HepG2 (cell line): ENCODE results near the gene RSPH1. TPM values are rescaled to one million over a fixed set of nuclear protein-coding genes. Genes with fewer than 3 reads are reported as not detected.

Experiments used
- ATAC-seq: fragments of 200-7000 bp; cut with Tn5 transposase; 3 replicates; pipeline ENCODE4 v1.9.1; 2020; ENCODE audit warnings: mild to moderate bottlenecking, moderate library complexity
- BruUV-seq: library from RNA; stranded (reverse); fragments of 400-500 nt; replicated peaks from 2 replicates; lab custom pipeline; 2021; lab: Mats Ljungman, UMichigan
- CTCF ChIA-PET: fragments of 300-600 bp; formaldehyde crosslinking; extraction: SDS; loops from one replicate; lab custom pipeline; 2021; ENCODE audit warnings: low total read pairs, inconsistent platforms, low intra/inter-chr PET ratio; lab: Yijun Ruan, JAX
- POLR2A ChIA-PET: fragments of 350-600 bp; sonication (Branson Sonifier 250); formaldehyde crosslinking; loops from one replicate; lab custom pipeline; 2020; ENCODE audit warnings: antibody characterized with exemption, inconsistent platforms; lab: Yijun Ruan, JAX
- DNase-seq: peaks from one replicate; pipeline ENCODE4 v3.0.0-alpha.2; 2015; ENCODE audit warnings: low spot score
- FAIRE-seq: peaks from 3 replicates; lab custom pipeline; 2011; peaks lifted over from hg19 to GRCh38; lab: Jason Lieb, UNC
- H2AFZ ChIP-seq: one replicate; pipeline ENCODE4 v1.6.1; 2011; ENCODE audit warnings: low read length, inconsistent platforms
- H3K27ac ChIP-seq: fragments of 300-600 bp; 3 replicates; pipeline ENCODE4 v1.8.0; 2011; ENCODE audit warnings: mixed run types, mild to moderate bottlenecking, mixed read lengths, low read length, inconsistent platforms; ENCODE audit not compliant: insufficient read depth; ENCODE audit errors: extremely low read length
- H3K27me3 ChIP-seq, 2 experiments: fragments of 200-600 bp in 1 of 2; 2 replicates in 1 of 2; 3 replicates in 1 of 2; pipeline versions ENCODE4 v1.6.0 to v1.8.0; 2011; ENCODE audit warnings: low read length in 2 of 2, mild to moderate bottlenecking in 2 of 2, moderate library complexity in 2 of 2, inconsistent platforms in 1 of 2; ENCODE audit not compliant: insufficient read depth in 2 of 2, control insufficient read depth in 1 of 2
- H3K36me3 ChIP-seq, 2 experiments: fragments of 200-600 bp in 1 of 2; replicated peaks in 1 of 2; 2 replicates in 1 of 2; 3 replicates in 1 of 2; pipeline versions ENCODE4 v1.5.1 to v1.8.0; 2011; ENCODE audit warnings: low read length in 2 of 2, inconsistent platforms in 1 of 2; ENCODE audit not compliant: insufficient read depth in 2 of 2, control insufficient read depth in 1 of 2
- H3K4me1 ChIP-seq: 2 replicates; pipeline ENCODE4 v1.5.1; 2012; ENCODE audit warnings: low read length, inconsistent platforms; ENCODE audit not compliant: insufficient read depth
- H3K4me2 ChIP-seq: 2 replicates; pipeline ENCODE4 v1.6.0; 2011; ENCODE audit warnings: low read depth, low read length, inconsistent platforms
- H3K4me3 ChIP-seq, 3 experiments: fragments of 200-600 bp in 1 of 3; sonication (generic), shearing (Covaris generic) in 1 of 3; replicated peaks in 1 of 3; 2 replicates each; pipeline ENCODE4 v1.5.1; 2011 to 2016; ENCODE audit warnings: low read length in 3 of 3, inconsistent platforms in 2 of 3, low read depth in 2 of 3, mild to moderate bottlenecking in 2 of 3, control low read depth in 1 of 3, mixed read lengths in 1 of 3; ENCODE audit not compliant: insufficient read depth in 1 of 3
- H3K79me2 ChIP-seq: one replicate; pipeline ENCODE4 v1.6.1; 2011; ENCODE audit warnings: low read length, inconsistent platforms; ENCODE audit not compliant: insufficient read depth
- H3K9ac ChIP-seq: 2 replicates; pipeline ENCODE4 v1.6.0; 2011; ENCODE audit warnings: mild to moderate bottlenecking, low read depth, low read length, inconsistent platforms; ENCODE audit not compliant: insufficient read depth
- H3K9me3 ChIP-seq: 2 replicates; pipeline ENCODE4 v1.5.1; 2012; ENCODE audit warnings: mild to moderate bottlenecking, low read length
- H4K20me1 ChIP-seq: 2 replicates; pipeline ENCODE4 v1.6.0; 2011; ENCODE audit warnings: inconsistent platforms, mild to moderate bottlenecking, low read length, moderate library complexity; ENCODE audit not compliant: insufficient read depth
- AGO1 ChIP-seq: fragments of 200-400 bp; formaldehyde crosslinking; IDR thresholded peaks from 2 replicates; pipeline ENCODE4 v1.6.1; 2017; ENCODE audit warnings: mild to moderate bottlenecking, low read depth, low read length, moderate library complexity; ENCODE audit not compliant: poor library complexity, severe bottlenecking
- FOSL2 ChIP-seq: sonication (generic); formaldehyde crosslinking; IDR thresholded peaks from 2 replicates; pipeline ENCODE4 v1.4.0; 2020; ENCODE audit warnings: missing genetic modification reagents
- MAFF ChIP-seq: IDR thresholded peaks from 2 replicates; pipeline ENCODE4 v1.6.1; 2011; ENCODE audit warnings: low read depth, low read length, improper control_type of control experiment
- MAFK ChIP-seq, 2 experiments: IDR thresholded peaks in 1 of 2; conservative IDR thresholded peaks in 1 of 2; 2 replicates each; pipeline ENCODE4 v1.6.1; 2011; ENCODE audit warnings: improper control_type of control experiment in 2 of 2, low read length in 2 of 2
- PBX3 ChIP-seq: sonication (generic); formaldehyde crosslinking; IDR thresholded peaks from 2 replicates; pipeline ENCODE4 v1.8.1; 2023; ENCODE audit warnings: missing genetic modification reagents, inconsistent platforms, borderline replicate concordance
- POLR2AphosphoS5 ChIP-seq: IDR thresholded peaks from 2 replicates; pipeline ENCODE4 v1.6.1; 2012; ENCODE audit warnings: low read depth, low read length
- SALL1 ChIP-seq: sonication (generic); formaldehyde crosslinking; IDR thresholded peaks from 2 replicates; pipeline ENCODE4 v1.8.0; 2022; ENCODE audit warnings: mild to moderate bottlenecking, missing genetic modification reagents
- SP5 ChIP-seq: IDR thresholded peaks from 2 replicates; pipeline ENCODE4 v1.6.1; 2016; ENCODE audit warnings: low read depth, borderline replicate concordance
- TBL1XR1 ChIP-seq: fragments of 150-350 bp; IDR thresholded peaks from 2 replicates; pipeline ENCODE4 v1.6.1; 2014; ENCODE audit warnings: borderline replicate concordance, low read length; ENCODE audit not compliant: partially characterized antibody
- ZNF687 ChIP-seq: sonication (generic); formaldehyde crosslinking; IDR thresholded peaks from 2 replicates; pipeline ENCODE4 v1.5.1; 2020; ENCODE audit warnings: mild to moderate bottlenecking, missing genetic modification reagents, moderate library complexity
- WGBS: methylation state at CpG from one replicate; pipeline ENCODE4 v1.1.6; 2017; ENCODE audit warnings: low lambda C conversion rate; 5-methylcytosine and 5-hydroxymethylcytosine counted together
- in situ Hi-C: cut with HindIII; loops from 2 replicates; pipeline ENCODE4 v1.10.0; 2017; ENCODE audit warnings: low pct_unique_long_range_greater_than_20kb; ENCODE audit not compliant: extremely low pct_ligation_motif_present
- intact Hi-C: fragments of 100-400 bp; cut with micrococcal nuclease; formaldehyde crosslinking; loops from one replicate; pipeline ENCODE4 v1.10.0; 2022; ENCODE audit not compliant: unreplicated experiment
- polyA plus RNA-seq, 8 experiments: library from polyadenylated mRNA; depleted of rRNA in 3 of 8; stranded (reverse) in 7 of 8; unstranded in 1 of 8; fragments of >200 nt; fragmentation: Illumina TruSeq in 4 of 8; extraction: Trizol in 4 of 8; gene quantifications; 2 replicates each; pipeline versions ENCODE4 v1.2.1 to v1.2.3, GENCODE V29; 2011 to 2016; ENCODE audit warnings: low read depth in 4 of 8, missing spikeins in 1 of 8, mixed read lengths in 1 of 8; ENCODE audit not compliant: insufficient read depth in 1 of 8
- total RNA-seq, 5 experiments: library from RNA; depleted of rRNA; stranded (reverse); fragments of >200 nt; fragmentation: Illumina TruSeq; extraction: Trizol; gene quantifications; 2 replicates each; pipeline ENCODE4 v1.2.3, GENCODE V29; 2016; ENCODE audit warnings: low read depth in 1 of 5

RSPH1 gene
- total and polyA plus RNA-seq, 2 of the 13 experiments (the other 11 are each of a cell fraction or from before 2014, with no cell fraction given) = not detected

GRCh38 chr21:42474043-42474831, 21.8 kb downstream of the RSPH1 start (continued):
- TF ChIP-seq SALL1 (CRISPR knock-in tag) (peak; percentile 35; the same call in 1 of the 2 replicates), FOSL2 (CRISPR knock-in tag) (peak; percentile 84), ZNF687 (CRISPR knock-in tag) (0 out of 2 replicates have a peak, but pooled peaks have one; percentile 8), TBL1XR1 (peak; percentile 22), SP5 (peak; percentile 28; the same call in 1 of the 2 replicates)
- TF ChIP-seq, all 625 proteins: peak for 19

GRCh38 chr21:42473498-42474042, 22.5 kb downstream of the RSPH1 start:
- FAIRE-seq = no peak
- intact Hi-C loops = no loop called here
- no peak overlapping the region for H3K4me3 ChIP-seq

More at GRCh38 chr21:42473498-42474042, 22.5 kb downstream of the RSPH1 start:
- Histone ChIP-seq H3K27ac (no peak overlapping the region), H3K4me2 (peak overlapping the region; percentile 18; the same call in 1 of the 2 replicates), H3K79me2 (no peaks in the 10 kb centered on the region), H3K9me3 (no peaks in the 10 kb centered on the region), H3K4me1 (peaks cover 23% of the 10 kb centered on the region), H4K20me1 (no peaks in the 10 kb centered on the region), H3K9ac (no peak overlapping the region), H2AFZ (no peak overlapping the region), H3K36me3 (no peaks in the 10 kb centered on the region), H3K27me3 (no peaks in the 10 kb centered on the region)
- no peak; the same call in 2 of the 3 replicates for ATAC-seq
- in situ Hi-C loops = no loop called here
- no TSS peak for BruUV-seq
- ChIA-PET CTCF (no interaction called here), POLR2A (no interaction called here)
- TF ChIP-seq MAFF (peak; percentile 87), AGO1 (no peak), POLR2AphosphoS5 (no peak), MAFK (conservative IDR thresholded peaks at IDR 0.05 in 1 of 2, IDR thresholded peaks at IDR 0.05 in 1 of 2; ENCODE audit: low read length in 2 of 2) (peak; percentile 80 to 86), PBX3 (CRISPR knock-in tag) (no peak)
- no peak for DNase-seq
- WGBS = 18% methylated on average over 9 of the region's 9 CpGs
